Nephron (organoid): ENCODE measurements around the gene SPC24.
"Not testable (repeated sequence)": the region's sequence is repeated elsewhere in the genome, so short reads cannot be mapped to it uniquely, and the experiment has no call there.

Experiments used
- H3K27ac Mint-ChIP-seq, 3 experiments: 2 replicates each; pipeline ENCODE4 v1.8.0; 2020; ENCODE audit warnings: mixed read lengths in 3 of 3, mild to moderate bottlenecking in 2 of 3, moderate library complexity in 1 of 3
- H3K27me3 Mint-ChIP-seq: 2 replicates; pipeline ENCODE4 v1.8.0; 2021; ENCODE audit warnings: low read depth, mild to moderate bottlenecking, moderate library complexity, mixed read lengths
- H3K36me3 Mint-ChIP-seq: 2 replicates; pipeline ENCODE4 v1.8.0; 2020; ENCODE audit warnings: low read depth, mixed read lengths
- H3K4me1 Mint-ChIP-seq: 2 replicates; pipeline ENCODE4 v1.8.0; 2020; ENCODE audit warnings: mixed read lengths
- H3K4me3 Mint-ChIP-seq, 3 experiments: 2 replicates each; pipeline ENCODE4 v1.8.0; 2020; ENCODE audit warnings: mild to moderate bottlenecking in 3 of 3, mixed read lengths in 3 of 3, moderate library complexity in 2 of 3
- H3K9me3 Mint-ChIP-seq: 2 replicates; pipeline ENCODE4 v1.8.0; 2020; ENCODE audit warnings: mixed read lengths
- TF ChIP-seq, protein P1 (sequence below), 3 experiments: fragments of 200-600 bp; sonication (generic); IDR thresholded peaks; one replicate each; pipeline ENCODE4 v1.5.0; 2021; ENCODE audit warnings: antibody characterized with exemption in 3 of 3; ENCODE audit not compliant: unreplicated experiment in 3 of 3

The SPC24 gene

DNA sequence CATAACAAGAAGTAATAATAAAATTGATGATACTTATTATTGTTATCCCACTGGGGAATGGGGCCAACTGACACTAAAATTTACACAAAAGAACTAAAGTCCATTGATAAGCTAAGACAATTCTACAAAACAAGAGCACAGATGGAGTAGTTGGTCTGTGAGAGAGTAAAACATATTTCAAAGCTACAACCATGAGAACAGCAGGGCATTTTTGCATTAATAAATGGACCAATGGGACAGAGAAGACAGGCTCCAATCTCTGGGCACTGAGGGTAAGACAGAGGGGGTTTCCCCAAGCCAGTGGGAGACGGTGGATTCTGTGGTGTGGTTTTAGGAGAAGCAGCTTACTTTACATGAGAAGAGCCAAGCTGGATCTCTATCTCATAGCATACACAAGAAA, 27.4 kb upstream of the SPC24 start:
- peak overlapping the region in 1 of 3 experiments; percentile 26 for H3K27ac Mint-ChIP-seq
- H3K9me3 Mint-ChIP-seq = peaks cover 4% of the 10 kb centered on the region
- peaks cover 56% of the 10 kb centered on the region for H3K36me3 Mint-ChIP-seq
- TF ChIP-seq, protein P1, sequence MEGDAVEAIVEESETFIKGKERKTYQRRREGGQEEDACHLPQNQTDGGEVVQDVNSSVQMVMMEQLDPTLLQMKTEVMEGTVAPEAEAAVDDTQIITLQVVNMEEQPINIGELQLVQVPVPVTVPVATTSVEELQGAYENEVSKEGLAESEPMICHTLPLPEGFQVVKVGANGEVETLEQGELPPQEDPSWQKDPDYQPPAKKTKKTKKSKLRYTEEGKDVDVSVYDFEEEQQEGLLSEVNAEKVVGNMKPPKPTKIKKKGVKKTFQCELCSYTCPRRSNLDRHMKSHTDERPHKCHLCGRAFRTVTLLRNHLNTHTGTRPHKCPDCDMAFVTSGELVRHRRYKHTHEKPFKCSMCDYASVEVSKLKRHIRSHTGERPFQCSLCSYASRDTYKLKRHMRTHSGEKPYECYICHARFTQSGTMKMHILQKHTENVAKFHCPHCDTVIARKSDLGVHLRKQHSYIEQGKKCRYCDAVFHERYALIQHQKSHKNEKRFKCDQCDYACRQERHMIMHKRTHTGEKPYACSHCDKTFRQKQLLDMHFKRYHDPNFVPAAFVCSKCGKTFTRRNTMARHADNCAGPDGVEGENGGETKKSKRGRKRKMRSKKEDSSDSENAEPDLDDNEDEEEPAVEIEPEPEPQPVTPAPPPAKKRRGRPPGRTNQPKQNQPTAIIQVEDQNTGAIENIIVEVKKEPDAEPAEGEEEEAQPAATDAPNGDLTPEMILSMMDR (IDR thresholded peaks at IDR 0.05; ENCODE audit: unreplicated experiment in 3 of 3) = no peak
- H3K27me3 Mint-ChIP-seq = peaks cover 4% of the 10 kb centered on the region
- peaks cover 16% of the 10 kb centered on the region for H3K4me1 Mint-ChIP-seq
- H3K4me3 Mint-ChIP-seq = no peak overlapping the region

DNA sequence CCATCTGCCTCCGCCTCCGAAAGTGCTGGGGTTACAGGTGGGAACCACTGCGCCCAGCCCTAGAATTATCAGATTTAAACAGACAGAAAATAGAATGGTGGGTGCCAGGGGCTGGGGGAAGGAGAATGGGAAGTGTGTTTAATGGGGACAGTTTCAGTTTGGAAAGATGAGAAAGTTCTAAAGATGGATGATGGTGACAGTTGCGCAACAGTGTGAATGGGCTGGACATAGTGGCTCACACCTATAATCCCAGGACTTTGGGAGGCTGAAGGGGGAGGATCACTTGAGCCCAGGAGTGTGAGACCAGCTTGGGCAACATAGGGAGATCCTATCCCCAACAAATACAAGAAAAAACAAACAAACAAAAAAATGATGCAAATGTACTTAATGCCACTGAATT, 25.9 kb upstream of the SPC24 start:
- Mint-ChIP-seq H3K27ac (peak overlapping the region in 1 of 3 experiments; percentile 43), H3K27me3 (peaks cover 4% of the 10 kb centered on the region), H3K4me1 (peaks cover 2% of the 10 kb centered on the region), H3K36me3 (peaks cover 52% of the 10 kb centered on the region), H3K9me3 (peaks cover 4% of the 10 kb centered on the region), H3K4me3 (no peak overlapping the region)
- TF ChIP-seq, protein P1 (IDR thresholded peaks at IDR 0.05; ENCODE audit: unreplicated experiment in 3 of 3) = no peak

DNA sequence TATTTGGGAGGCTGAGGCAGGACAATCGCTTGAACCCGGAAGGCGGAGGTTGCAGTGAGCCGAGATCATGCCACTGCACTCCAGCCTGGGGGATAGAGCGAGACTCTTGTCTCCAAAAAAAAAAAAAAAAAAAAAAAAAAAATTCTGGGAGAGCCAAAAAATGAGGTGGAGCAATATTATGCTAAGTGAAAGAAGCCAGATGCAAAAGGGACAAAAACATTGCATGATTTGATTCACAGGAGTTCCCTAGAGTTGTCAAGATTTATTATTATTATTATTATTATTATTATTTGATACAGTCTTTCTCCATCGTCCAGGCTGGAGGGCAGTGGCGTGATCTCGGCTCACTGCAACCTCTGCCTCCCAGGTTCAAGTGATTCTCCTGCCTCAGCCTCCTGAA, 25.4 kb upstream of the SPC24 start:
- not testable (repeated sequence) for H3K9me3 Mint-ChIP-seq, H3K4me1 Mint-ChIP-seq, H3K4me3 Mint-ChIP-seq, H3K27me3 Mint-ChIP-seq
- Mint-ChIP-seq H3K36me3 (peaks cover 52% of the 10 kb centered on the region), H3K27ac (peak overlapping the region in 1 of 3 experiments; percentile 43)

DNA sequence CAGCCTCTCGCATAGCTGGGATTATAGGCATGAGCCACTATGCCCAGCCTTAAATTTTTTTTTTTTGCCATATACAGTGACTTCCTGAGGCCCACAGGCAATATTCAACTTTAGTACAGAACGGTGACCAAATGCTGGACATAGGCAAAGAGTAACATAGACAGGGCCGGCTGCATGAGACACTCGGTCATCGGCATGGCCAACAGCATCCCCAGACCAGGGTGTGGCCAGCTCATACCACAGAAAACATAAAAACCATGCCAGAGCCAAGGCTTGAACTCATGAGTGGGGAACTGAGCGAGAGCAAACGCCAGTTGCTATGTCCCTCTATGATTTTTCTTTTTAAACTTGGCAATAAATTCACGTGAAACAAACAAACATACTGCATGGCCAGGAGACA, 24.8 kb upstream of the SPC24 start:
- Mint-ChIP-seq H3K27ac (peak overlapping the region in 2 of 3 experiments; percentile 49 to 61), H3K9me3 (peaks cover 4% of the 10 kb centered on the region)
- TF ChIP-seq, protein P1 (IDR thresholded peaks at IDR 0.05; ENCODE audit: unreplicated experiment in 3 of 3) = no peak

DNA sequence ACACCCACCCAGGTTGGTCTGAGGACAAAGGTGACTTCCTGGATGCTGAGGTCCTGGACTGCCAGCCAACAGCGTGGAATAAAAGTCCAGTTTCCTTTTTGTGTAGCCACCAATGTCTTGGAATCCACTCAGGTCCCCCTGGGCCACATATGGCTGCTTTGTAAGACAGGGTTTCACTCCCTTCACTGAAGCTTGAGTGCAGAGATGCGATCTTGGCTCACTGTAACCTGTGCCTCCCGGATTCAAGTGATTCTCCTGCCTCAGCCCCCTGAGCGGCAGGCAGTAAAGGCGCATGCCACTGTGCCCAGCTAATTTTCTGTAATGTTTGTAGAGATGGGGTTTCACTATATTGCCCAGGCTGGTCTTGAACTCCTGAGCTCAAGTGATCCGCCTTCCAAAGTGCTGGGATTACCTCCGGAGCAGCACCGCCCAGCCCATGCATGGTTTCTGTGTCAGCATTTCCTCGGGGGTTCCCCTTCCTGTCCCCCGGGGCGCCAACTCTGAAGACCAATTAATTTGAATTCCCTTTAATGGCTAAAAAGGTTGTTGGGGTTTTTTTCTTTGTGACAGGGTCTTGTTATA, 24.2 kb upstream of the SPC24 start:
- H3K27me3 Mint-ChIP-seq = peaks cover 4% of the 10 kb centered on the region
- H3K36me3 Mint-ChIP-seq = peaks cover 55% of the 10 kb centered on the region
- H3K4me3 Mint-ChIP-seq = no peak overlapping the region
- H3K4me1 Mint-ChIP-seq = no peaks in the 10 kb centered on the region
- H3K9me3 Mint-ChIP-seq = peaks cover 4% of the 10 kb centered on the region
- TF ChIP-seq, protein P1 (IDR thresholded peaks at IDR 0.05; ENCODE audit: unreplicated experiment in 3 of 3) = no peak
- peak overlapping the region in 2 of 3 experiments; percentile 49 to 61 for H3K27ac Mint-ChIP-seq

More for the DNA sequence above, 24.8 kb upstream of the SPC24 start:
- peaks cover 4% of the 10 kb centered on the region for H3K27me3 Mint-ChIP-seq
- no peaks in the 10 kb centered on the region for H3K4me1 Mint-ChIP-seq
- peaks cover 55% of the 10 kb centered on the region for H3K36me3 Mint-ChIP-seq
- no peak overlapping the region for H3K4me3 Mint-ChIP-seq

DNA sequence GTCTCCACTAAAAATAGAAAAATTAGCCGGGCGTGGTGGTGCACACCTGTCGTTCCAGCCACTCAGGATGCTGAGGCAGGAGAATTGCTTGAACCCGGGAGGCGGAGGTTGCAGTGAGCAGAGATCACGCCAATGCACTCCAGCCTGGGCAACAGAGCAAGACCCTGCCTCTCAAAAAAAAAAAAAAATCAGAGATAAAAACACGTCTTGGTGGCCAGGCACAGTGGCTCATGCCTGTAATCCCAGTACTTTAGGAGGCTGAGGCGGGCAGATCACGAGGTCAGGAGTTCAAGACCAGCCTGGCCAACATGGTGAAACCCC, 23.5 kb upstream of the SPC24 start:
- H3K4me3 Mint-ChIP-seq, H3K27me3 Mint-ChIP-seq, H3K9me3 Mint-ChIP-seq, H3K27ac Mint-ChIP-seq, H3K4me1 Mint-ChIP-seq: not testable (repeated sequence)
- peaks cover 55% of the 10 kb centered on the region for H3K36me3 Mint-ChIP-seq

DNA sequence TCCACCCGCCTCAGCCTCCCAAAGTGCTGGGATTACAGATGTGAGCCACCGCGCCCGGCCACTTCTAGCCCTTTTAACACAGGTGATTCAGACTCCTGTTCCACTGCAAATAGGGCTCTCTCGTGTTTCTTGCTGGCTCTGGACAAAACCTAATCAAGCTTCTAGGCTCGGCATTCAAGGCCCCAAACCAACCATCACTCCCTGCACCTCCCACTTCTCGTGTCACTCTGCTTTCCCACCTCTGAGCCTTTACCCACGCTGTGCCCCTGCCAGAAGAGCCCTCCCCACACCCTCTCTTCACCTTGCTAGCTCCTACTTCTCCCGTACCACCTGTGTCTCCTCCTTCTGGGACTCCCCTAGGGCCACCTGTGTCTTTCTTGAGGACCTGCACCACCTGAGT, 22.0 kb upstream of the SPC24 start:
- Mint-ChIP-seq H3K4me3 (no peak overlapping the region), H3K36me3 (peaks cover 51% of the 10 kb centered on the region), H3K27ac (no peak overlapping the region), H3K4me1 (no peaks in the 10 kb centered on the region), H3K9me3 (no peaks in the 10 kb centered on the region), H3K27me3 (peaks cover 4% of the 10 kb centered on the region)
- TF ChIP-seq, protein P1 (IDR thresholded peaks at IDR 0.05; ENCODE audit: unreplicated experiment in 3 of 3) = no peak
